Stimulated activated CD4-positive, alpha-beta T cell treated with anti-CD3 and anti-CD28 coated beads, Interleukin-1b, Interleukin-23, amount 100 ng/mL, for 1 hour (primary cell): ENCODE measurements around the gene TREX2.

Source experiments
- DNase-seq, 2 donors: peaks; one replicate each; pipeline ENCODE4 v3.0.0-alpha.2; 2020; ENCODE audit warnings: low read depth in 2 of 2

Gene TREX2

DNA sequence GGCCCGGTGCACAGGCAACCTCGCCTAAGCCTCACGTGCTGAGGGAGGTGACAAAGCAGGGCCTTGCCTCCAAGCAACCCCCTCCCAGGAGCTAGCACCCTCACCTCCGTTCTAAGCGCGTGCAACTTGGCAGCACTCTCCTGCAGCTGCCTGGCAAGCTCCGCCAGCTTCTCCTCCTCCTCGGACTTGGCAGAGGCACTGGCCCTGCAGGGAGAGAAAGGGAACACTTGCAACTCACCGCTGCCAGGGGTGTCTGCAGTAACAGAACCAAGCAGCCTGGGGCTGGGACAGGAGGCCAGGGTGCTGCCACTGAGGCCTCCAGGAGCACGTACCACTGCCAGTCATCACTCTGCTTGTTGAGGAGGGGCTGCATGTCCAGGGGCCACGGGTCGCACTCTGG is 10.3 kb upstream of the TREX2 start:
- DNase-seq, result no peak

DNA sequence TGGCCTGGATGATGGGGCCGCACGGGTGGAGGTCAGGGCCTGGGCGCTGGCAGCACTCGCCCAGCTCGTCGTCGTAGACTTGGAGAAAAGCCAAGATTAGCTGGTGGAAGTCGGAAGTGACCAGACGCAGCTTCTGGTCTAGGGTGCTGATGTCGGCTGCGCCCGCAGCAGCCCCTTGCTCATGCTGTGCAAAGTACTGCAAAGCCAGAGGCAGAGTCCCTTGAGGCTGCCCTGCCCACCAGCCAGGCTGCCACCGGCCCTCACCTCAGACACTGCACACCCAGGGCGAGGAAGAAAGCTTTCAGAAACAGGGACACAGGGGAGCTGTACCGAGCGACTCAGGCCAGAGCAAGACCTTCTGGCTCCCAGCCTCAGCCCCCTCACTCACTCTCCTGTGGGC is 9.7 kb upstream of the TREX2 start:
- DNase-seq, result no peak

DNA sequence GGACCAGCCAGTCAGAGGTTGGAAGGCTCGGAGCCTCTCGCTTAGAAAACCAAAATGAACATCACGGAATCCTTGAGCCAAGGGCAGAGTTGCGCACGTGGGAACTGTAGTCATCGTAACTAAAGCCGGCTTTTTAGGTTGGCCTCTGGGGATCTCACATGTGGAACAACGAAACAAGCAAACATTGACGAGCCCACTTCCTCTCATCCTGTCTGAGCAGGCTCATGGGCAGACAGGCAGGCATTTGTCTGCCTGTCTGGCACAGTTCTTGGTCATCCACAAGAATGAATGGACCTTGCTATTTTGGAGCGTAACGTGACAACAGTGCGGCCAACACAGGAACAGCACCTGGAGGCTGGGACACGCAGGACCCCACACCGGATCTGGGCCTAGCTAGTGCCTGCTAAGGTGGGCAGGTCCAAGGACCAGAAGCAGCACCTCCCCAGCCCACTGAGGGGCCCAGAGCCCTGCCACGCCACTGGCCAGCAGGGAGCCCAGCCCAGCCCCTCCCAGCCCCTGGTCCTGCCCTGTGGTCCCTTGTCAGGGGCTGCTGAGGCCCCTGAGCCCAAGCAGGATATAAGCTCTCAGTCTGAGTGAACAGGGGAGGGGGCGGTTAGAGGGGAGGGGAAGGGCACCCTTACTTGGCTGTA is 9.2 kb upstream of the TREX2 start:
- no peak for DNase-seq

DNA sequence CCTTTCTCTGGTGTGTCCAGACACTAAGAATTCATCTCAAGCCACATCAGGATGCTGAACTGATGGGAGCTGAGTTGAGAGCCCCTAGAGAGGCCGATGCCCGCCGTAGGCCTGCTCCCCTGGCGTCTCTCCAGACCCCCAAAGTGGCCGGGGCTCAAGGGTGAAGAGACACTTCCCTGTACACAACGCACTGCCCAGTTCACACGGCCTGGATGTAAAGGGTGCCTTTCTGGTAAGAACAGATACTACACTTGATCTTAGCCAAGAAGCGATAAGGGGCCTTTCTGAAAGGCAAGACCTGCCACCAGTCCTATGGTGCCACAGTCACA is 5.1 kb upstream of the TREX2 start:
- no peak for DNase-seq

DNA sequence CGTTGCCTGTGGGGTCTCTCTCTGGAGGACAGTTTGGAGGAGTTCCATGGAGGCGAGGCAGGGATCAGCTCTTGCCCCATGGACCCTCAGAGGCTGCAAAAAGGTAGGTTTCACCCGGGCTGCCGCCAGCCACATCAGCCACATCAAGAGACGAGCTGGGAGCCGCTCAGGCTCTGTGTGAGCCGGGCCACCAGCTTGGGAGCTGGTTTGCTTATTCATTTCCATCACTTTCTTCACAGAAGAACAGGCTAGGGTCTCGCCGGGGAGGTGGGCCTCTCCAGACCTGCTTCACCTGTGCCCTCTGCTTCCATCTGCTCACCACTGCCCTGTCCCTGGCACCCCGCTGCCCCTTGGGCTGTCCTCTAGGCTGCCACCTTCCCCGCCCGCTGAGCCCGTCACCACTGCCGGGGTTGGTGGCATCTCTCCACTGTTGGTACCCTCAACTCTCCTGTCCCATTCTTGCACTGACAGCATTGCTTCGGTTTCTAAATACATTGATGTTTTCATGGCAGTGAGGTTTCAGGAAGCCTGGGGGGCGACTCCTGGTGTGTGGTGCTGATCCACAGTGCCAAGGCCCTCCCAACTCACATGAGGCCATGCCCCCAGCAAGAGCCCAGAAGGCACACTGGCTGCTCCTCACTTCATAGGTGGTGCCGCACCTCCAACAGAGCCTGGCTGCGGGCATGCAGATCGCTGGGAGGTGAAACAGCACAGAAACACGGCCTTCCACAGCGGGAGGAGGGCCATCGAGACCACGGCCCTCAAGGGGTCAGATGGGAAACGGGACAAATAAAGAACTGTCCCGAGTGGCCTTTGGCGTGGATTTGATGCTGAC is 4.5 kb upstream of the TREX2 start:
- DNase-seq, result no peak

DNA sequence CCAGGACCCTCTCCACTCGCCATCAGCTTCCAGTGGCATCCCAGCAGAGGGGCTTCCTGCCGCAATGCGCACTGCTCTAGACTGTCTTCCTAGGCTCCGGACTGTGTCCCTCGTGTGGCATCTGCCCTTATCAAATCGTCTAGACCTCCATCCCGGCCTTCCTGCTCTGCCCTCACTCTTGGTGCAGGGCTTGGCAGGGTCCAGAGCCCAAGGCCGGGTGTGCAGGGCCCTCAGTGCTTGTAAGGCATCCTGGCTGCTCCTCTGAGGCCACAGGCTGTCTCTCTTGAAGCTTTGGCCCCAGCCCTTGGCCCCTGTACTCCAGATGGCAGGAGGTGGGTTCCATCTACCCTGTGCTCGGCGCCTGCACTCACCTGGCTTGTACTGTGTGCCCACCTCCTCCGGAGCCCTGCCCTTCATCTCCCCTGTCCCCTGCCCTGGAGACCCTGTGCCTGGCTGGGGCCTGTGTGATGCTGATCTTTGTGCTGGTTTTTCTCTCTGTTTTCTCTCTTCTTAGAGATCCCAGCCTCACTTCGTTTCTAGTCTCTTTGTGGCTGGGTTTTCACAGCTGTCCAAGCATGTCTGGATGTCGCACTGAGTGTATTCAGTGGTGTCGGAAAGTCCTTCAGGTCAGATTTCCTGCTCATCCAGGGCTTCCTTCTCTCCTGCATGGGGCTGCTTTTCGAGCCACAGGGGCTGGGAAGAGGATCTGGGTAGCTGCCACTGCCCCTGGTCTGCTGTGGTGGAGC is 3.7 kb upstream of the TREX2 start:
- no peak for DNase-seq

DNA sequence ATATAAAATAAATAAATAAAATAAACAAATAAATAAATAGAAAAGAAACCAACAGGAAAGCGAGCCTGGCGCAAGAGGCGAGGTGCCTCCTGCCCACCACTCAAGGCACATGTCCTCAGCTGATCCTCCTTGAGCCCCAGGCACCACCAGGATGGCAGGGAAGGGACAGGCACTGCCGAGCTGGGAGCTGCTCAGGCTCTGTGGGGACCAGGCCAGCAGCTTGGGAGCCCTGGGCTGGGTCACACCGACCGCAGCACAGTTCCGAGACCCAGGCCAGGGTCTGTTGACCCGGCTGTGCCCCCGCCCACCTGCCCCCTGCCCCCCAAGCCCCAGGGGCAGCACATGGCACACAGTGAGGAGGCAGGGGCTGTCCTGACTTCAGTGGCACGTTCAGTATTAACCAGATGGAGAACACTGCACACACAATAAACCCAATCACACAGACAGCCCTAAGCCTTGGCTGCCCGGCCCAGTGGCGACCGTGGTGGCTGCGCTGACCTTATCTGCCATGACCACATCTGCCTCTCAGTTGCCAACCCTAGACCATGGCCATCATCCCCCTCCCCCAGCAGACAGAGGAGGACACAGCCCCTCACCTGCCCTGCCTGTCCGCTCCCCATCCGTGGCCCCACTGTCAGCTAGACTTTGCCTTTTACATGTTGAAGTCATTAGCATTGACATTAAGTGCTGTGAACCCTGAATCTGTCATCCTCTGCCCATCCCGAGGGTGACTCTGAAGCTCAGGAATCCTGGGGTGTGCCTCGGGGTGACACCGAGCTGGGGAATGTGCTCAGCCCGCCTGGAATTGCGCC is 2.9 kb upstream of the TREX2 start:
- DNase-seq, result no peak

DNA sequence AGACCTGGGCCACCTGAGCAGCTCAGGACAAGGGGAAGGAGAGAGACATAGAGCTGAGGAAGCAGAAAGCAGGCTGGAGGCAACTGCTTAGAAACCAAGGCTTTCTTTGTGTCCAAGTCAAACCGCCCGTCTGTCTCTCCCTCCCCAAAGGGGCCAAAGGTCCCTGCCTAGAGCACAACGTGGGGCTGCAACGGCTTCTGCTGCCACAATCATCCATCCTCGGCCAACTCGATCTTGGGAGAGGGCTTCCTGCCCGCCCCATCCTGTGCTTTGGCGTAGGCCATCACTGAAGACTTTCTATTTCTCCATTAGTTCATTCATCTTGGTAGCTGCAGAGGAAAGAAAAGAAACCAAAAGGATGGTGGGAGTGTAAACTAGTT is 1.7 kb upstream of the TREX2 start:
- DNase-seq, result no peak

DNA sequence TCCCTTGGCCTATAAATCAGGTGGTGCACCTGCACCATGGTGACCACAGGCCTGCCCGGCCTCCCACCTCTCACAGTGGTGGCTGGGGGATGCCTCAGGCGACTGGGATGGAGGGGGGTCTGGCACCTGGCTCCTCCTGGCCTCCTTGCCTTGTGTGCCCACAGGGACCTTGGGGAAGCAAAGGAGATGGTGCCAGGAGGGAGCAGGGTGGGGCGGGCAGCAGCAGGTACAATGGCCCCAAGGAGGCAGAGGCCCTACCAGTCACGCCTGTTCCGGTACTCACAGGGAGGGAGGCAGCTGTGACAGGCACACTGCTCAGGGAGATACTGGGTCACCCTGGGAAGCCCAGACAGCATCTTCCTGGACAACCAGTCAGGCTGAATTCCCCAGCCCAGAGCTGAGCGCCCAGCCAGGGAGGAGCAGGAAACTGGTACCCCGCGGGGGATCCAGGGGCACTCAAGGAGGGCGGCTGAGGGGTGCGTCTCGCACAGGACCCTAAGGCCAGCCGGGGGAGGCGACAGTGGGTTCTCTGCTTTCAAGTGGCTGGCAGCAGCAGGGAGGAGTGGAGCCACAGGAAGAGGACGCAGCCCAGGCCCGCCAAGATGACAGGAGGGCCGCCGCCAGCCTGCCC is 1.2 kb upstream of the TREX2 start:
- no peak for DNase-seq

DNA sequence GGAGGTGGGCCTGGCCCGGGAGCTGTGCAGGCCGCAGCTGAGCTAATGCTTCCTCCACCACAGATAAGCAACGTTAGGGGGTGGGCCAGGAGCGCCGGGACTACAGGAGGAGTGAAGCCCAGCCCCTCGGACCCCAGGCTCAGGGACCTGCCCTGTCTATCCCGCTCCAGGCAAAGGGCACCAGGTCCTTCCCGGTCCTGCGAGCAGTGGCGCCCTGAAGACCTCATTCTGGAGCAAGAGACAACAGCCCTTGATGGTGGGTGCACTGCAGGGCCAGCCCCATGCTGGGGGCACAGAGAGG is 730 bp upstream of the TREX2 start:
- no peak for DNase-seq

DNA sequence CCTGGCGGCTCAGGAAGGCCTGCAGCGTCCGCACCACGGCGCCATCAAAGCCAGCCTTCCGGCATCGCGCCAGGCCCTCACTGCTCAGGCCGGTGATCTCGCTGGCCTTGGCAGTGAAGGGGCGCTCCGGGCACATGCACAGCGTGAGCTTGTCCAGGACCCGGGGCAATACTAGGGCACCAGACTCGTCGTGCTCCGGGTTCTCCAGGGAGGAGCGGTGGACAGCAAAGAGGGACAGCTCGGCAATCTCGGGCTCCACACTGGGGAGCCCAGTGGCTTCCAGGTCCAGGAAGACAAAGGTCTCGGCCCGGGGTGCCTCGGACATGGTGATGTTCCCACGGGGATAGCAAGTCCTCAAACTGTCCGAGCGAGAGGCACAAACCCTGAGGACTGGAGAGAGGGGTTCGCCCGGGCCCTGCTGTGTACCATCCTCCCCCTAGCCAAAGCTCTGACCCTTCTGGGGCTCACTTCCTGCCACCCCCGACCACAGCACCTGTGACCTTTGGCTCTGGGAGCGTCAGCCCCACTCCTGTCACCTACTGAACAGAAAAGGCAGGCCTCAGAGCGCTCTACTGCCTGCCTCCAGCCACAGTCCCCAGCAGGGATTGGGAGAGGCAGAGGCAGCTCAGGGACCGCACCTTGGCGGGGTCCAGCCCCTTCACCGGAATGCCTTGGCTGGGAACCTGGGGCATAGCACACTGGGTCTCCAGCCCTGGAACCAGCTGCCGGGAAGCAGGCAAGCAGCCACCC is 575 bp downstream of the TREX2 start:
- no peak for DNase-seq

DNA sequence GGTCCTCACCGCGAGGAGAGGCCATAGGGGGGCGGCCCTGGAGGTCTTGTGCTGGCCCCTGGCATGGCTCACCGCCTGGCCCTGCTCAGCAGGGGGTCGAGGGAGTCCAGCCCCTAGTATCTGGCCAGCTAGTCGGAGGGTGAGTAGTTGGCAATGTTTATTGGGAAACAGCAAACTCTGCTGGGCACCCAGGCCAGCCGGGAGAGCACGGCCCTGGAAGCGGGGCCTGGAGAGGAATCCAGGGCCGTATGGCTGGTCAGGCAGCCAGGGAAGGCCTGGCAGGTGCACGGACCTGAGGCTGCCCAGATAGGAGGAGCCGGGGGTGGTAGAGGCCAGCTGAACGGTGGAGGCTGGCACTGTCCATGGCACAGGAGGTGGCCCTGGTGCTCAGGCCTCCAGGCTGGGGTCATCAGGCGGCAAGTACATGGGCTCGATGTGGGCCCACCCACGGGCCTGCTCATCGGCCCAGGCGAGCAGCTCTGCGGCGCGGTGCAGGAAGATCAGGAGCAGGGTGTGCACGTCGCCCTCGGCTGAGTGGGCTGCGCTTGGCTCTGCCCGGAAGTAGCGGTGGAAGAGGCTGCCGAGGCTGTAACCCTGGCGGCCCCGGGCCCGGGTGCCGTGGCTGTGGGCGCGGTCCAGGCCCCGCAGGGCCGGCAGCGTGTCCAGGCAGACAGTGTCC is 1.4 kb downstream of the TREX2 start:
- no peak for DNase-seq

DNA sequence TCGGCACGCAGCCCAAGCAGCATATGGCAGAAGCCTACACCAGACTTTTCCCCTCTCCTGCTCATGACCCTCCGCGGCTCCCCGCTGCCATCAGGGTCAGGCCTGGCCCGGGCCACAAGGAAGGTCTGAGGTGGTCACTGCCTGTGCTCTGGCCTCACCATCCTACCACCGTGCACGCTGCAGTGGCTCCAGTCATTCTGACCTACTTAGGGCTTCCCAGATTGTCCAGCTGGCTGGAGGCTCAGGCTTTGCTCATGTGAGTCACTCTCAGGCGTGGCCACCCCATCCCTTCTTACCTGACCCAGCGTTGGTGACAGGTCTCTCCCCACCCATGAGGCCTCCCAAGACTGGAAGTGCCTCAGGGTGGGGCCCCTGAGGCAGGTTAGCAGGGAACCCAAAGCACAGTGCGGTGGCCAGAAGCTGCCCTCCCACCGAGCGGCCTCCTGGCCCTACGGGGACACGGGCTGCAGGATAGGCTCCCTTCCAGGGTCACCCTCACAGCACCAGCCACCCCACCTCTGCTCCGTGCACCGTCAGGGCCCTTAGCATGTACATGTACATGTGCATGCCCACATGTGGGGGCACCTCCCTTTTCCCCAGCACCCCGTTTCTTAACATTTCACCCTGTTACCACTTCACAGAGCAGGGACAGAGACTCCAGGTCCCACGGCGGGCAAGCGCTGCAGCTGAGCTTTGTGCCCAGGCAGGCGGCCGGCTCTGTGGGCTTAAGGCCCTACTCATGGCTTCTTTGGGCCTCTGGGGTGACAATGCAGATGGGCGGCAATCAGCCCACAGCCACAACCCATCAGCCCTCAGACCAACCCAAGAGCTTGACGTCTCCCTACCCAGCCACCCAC is 2.2 kb downstream of the TREX2 start:
- no peak for DNase-seq

DNA sequence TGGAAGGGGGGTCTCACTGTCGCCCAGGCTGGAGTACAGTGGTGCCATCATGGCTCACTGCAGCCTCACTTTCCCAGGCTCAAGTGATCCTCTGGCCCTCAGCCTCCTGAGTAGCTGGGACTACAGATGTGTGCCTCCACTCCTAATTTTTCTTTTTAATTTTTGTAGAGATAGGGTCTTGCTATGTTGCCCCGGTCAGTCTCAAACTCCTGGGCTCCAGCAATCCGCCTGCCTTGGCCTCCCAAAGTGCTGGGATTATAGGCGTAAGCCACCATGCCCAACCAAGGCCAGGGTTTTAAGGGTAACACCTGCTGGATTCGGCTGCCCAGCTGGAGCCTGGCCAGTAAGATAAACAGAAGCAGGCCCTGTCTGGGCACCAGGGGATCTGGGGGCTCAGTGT is 3.4 kb downstream of the TREX2 start:
- DNase-seq, result no peak

DNA sequence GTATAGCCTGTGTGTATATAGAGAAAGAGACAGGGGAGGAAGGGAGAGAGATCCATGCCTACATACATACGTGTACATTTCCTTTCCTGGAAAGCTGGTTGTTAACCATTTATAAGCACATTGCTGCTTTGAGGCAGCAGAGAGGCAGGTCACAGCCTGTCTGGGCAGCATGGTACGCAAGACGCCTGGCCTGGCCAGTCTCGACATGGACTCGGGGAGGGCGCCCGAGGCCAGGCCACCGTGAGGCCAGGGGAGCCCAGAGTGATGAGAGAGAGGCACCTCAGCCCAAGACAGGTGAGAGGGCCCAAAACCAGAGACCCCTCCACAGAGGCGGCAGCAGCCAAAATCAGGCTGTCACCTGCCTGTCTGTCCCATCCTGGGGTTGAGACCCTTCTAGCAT is 3.9 kb downstream of the TREX2 start:
- no peak for DNase-seq

DNA sequence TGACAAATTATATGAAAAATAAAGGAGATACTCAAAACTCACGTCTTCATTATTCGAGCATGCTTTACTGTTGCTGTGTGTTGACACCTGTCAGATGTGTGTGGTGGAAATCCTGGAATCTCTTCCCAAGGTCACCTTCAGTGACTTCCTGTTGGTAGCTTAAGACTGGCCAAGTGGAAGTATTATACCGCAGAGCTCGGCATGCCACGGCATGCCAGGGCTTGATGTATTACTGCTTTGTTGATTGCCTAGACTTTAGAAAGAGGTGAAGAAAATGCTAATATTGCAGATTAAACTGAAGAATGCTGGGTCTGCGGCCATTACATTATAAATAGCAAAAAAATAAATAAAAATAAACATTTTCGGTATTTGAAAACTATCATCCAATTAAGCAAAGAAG is 4.6 kb downstream of the TREX2 start:
- no peak for DNase-seq

DNA sequence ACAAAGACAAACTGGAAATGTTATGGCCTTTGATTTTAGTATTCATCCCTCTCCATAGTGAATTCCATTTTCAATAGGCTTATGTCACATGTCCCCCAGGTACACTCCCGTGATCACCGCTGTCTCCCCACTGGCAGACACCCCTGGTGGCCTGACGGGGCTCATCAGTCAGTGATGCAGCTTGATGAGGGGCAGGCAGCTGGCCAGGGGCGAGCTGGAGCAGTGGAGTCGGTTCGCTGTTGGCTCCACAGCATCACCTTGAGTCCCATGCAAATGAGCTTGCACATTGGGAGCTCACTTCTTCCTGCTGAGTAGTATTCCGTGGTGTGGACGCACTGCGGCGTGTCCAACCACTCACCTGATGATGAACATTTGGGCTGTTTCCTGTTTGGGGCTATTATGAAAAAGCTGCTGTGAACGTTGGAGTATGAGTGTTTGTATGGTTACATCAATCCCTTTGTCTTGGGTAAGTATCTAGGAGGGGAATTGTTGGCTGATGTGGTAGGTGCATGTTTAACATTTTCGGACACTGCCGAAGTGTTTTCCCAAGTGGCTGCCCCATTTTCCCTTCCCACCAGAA is 5.2 kb downstream of the TREX2 start:
- no peak for DNase-seq

DNA sequence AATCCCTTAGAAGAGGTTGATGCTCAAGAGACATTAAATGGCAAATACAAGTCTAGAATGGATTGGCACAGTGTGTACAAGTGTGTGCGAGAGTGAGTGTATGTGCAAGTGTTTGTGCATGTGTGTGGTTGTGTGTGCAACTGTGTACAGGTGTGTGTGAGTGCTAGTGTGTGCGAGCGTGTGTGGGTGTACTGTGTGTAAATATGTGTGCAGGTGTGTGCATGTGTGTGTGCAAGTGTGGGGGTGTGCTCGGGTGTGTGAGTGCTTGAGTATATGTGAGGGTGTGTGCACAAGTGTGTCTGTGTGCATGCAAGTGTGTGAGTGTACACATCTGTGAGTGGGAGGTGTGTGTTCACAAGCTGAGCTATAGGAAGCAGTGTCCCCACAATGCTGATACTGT is 5.9 kb downstream of the TREX2 start:
- DNase-seq, result no peak

DNA sequence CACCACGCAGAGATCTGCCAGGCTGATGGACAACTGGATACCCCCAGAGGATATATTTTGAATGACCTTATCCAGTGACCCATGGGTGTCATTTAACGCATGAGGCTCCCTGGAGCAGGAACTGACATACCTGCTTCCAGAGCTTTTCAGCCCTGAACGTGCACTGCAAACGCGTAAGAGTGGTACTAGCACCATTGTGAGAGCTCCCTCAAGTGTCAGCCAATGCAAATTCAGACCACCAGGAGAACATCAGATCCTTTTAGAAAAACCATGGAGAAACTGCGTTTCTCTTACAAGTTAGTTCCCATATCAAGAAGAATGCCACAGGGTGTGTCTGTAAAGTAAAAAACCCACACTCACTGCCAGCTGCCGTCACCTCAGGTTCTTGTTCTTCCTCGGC is 7.3 kb downstream of the TREX2 start:
- DNase-seq, result no peak
